ENCODE results near the gene CYBC1.

DNA sequence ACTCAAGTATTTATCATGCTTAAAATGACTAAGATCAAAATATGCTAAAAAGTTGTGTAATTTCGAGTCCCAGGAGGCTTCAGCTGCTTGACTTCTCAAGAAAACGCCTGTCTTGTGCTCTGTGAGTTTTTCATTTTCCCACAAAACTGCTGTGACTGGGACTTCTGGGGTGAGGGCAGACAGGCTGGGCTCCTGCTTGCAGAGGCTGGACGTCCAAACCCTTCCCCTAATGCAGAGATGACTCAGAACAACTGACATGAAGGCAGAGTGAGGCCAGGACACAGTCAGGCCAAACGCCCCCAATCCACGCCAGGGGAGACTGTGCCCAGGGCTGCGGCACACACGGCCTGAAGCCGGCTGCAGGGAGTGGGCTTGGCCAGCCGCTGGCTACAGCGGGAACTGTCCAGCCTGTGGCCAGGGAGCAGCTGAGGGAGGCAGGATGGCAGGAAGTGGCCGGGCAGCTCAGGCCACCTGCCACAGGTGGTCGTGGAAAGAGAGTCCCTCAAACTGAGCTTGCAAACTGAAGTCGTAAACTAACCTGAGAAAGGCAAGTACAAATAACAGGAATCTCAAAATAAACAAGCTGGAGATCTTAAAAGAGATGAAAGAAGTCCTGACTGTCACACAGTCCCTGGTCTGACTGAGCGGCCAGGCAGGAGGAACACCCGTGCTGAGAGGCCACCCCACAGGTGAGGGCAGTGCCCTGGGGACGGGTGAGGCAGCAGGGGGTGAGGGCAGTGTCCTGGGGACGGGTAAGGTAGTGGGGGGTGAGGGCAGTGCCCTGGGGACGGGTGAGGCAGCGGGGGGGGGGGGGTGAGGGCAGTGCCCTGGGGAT lies 53.7 kb downstream of the CYBC1 start:
- TF ChIP-seq MXI1 (conservative IDR thresholded peaks at IDR 0.05; ENCODE audit: poor library complexity, severe bottlenecking): no peak
- TF ChIP-seq, protein P1, sequence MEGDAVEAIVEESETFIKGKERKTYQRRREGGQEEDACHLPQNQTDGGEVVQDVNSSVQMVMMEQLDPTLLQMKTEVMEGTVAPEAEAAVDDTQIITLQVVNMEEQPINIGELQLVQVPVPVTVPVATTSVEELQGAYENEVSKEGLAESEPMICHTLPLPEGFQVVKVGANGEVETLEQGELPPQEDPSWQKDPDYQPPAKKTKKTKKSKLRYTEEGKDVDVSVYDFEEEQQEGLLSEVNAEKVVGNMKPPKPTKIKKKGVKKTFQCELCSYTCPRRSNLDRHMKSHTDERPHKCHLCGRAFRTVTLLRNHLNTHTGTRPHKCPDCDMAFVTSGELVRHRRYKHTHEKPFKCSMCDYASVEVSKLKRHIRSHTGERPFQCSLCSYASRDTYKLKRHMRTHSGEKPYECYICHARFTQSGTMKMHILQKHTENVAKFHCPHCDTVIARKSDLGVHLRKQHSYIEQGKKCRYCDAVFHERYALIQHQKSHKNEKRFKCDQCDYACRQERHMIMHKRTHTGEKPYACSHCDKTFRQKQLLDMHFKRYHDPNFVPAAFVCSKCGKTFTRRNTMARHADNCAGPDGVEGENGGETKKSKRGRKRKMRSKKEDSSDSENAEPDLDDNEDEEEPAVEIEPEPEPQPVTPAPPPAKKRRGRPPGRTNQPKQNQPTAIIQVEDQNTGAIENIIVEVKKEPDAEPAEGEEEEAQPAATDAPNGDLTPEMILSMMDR (IDR thresholded peaks at IDR 0.05; ENCODE audit: poor library complexity, severe bottlenecking): no peak
- TF ChIP-seq EZH2 (IDR thresholded peaks at IDR 0.05; ENCODE audit: borderline replicate concordance, insufficient read depth, low read length, poor library complexity, severe bottlenecking): no peak
- no peak for TF ChIP-seq RAD21 (conservative IDR thresholded peaks at IDR 0.05)
- no peak for TF ChIP-seq TAF1 (IDR thresholded peaks at IDR 0.05; ENCODE audit: low read depth)
- TF ChIP-seq EP300 (conservative IDR thresholded peaks at IDR 0.05; ENCODE audit: poor library complexity, severe bottlenecking): no peak

Data from neural cell (in vitro differentiated cells).